Parathyroid adenoma (tissue), 2 donors: ENCODE measurements around the gene ARHGEF38.

ENCODE experiments used
- H2AFZ ChIP-seq: fragments of 300-600 bp; sonication (generic); one replicate; pipeline ENCODE4 v1.7.0; 2017; ENCODE audit warnings: antibody characterized with exemption, mild to moderate bottlenecking
- H3K27ac ChIP-seq: fragments of 300-600 bp; sonication (generic); one replicate; pipeline ENCODE4 v1.7.0; 2017
- H3K27me3 ChIP-seq: fragments of 300-600 bp; sonication (generic); one replicate; pipeline ENCODE4 v1.7.0; 2017; ENCODE audit warnings: low read length; ENCODE audit not compliant: control insufficient read depth, insufficient read depth
- H3K36me3 ChIP-seq: fragments of 300-600 bp; sonication (generic); one replicate; pipeline ENCODE4 v1.7.0; 2017; ENCODE audit warnings: low read length; ENCODE audit not compliant: control insufficient read depth, insufficient read depth
- H3K4me1 ChIP-seq: fragments of 300-600 bp; sonication (generic); one replicate; pipeline ENCODE4 v1.7.0; 2017; ENCODE audit warnings: control low read depth
- H3K4me2 ChIP-seq: fragments of 300-600 bp; sonication (generic); one replicate; pipeline ENCODE4 v1.7.0; 2017; ENCODE audit warnings: low read length
- H3K4me3 ChIP-seq: fragments of 300-600 bp; sonication (generic); one replicate; pipeline ENCODE4 v1.7.0; 2017; ENCODE audit warnings: low read depth, low read length
- H3K79me2 ChIP-seq: fragments of 300-600 bp; sonication (generic); one replicate; pipeline ENCODE4 v1.7.0; 2017; ENCODE audit warnings: control low read depth
- H3K9ac ChIP-seq: fragments of 300-600 bp; sonication (generic); one replicate; pipeline ENCODE4 v1.7.0; 2017; ENCODE audit warnings: mild to moderate bottlenecking
- H3K9me3 ChIP-seq: fragments of 300-600 bp; sonication (generic); one replicate; pipeline ENCODE4 v1.7.0; 2017; ENCODE audit warnings: low read length; ENCODE audit not compliant: control insufficient read depth
- TF ChIP-seq, protein P1 (sequence below): fragments of 300-600 bp; sonication (generic); IDR thresholded peaks from one replicate; pipeline ENCODE4 v1.7.0; 2017; ENCODE audit warnings: antibody characterized with exemption, mild to moderate bottlenecking
- donor health status: primary hyperparathyroidism.

The ARHGEF38 gene, protein sequence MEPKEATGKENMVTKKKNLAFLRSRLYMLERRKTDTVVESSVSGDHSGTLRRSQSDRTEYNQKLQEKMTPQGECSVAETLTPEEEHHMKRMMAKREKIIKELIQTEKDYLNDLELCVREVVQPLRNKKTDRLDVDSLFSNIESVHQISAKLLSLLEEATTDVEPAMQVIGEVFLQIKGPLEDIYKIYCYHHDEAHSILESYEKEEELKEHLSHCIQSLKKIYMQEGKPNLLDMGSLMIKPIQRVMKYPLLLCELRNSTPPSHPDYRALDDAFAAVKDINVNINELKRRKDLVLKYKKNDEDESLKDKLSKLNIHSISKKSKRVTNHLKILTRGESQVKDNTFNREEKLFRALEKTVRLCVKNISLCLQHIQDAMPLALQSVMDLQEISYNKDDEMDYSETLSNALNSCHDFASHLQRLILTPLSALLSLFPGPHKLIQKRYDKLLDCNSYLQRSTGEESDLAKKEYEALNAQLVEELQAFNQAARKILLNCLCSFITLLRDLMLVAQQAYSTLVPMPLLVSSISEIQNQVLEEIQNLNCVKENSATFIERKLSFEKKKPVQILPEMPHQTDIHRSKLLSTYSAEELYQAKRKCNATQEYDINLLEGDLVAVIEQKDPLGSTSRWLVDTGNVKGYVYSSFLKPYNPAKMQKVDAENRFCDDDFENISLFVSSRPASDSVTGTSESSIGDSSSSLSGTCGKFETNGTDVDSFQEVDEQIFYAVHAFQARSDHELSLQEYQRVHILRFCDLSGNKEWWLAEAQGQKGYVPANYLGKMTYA

DNA sequence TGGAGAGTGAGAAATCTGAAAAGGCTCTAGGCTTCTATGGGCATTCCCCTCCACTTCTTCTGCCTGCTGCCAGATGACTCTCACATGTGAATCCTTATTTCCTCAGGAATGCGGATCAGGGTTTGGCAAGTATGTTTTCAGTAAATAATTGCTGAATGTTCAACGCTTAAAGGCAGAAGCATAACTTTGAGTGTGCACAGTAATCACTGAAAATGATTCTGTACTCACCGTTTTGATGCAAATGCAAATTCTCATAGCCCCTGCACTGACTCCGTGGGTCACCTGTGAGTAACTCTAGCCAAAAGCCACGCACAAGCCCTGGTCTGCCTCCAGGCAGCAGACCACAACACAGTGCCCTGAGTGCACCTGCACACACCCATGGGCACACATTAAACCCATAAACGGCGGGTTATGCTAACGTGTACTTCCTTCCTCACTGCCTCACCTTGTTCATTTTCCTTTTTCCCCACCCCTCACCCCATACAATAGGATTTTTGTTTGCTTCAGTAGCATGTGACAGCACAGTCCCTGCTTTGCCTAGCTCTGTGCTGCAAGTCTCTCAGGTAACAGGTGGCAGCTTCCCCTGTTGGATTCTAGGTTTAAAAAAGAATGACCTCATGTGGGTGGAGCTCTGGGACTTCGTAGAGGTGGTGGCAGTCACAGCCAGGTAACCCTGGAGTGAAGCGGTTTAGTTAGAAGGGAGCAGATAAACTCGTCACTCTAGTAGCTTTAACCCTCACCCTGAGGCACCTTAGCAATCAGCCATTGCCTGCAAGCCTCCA lies at the start of gene ARHGEF38:
ARHGEF38 (plus strand) TSS at position 656 of the 782 bp plus-strand sequence. CDS start 146 bp downstream, outside the sequence.
- no peak within 1 kb of the TSS for H3K4me2 ChIP-seq
- no peak within 1 kb of the TSS for H3K27ac ChIP-seq
- TF ChIP-seq, protein P1, sequence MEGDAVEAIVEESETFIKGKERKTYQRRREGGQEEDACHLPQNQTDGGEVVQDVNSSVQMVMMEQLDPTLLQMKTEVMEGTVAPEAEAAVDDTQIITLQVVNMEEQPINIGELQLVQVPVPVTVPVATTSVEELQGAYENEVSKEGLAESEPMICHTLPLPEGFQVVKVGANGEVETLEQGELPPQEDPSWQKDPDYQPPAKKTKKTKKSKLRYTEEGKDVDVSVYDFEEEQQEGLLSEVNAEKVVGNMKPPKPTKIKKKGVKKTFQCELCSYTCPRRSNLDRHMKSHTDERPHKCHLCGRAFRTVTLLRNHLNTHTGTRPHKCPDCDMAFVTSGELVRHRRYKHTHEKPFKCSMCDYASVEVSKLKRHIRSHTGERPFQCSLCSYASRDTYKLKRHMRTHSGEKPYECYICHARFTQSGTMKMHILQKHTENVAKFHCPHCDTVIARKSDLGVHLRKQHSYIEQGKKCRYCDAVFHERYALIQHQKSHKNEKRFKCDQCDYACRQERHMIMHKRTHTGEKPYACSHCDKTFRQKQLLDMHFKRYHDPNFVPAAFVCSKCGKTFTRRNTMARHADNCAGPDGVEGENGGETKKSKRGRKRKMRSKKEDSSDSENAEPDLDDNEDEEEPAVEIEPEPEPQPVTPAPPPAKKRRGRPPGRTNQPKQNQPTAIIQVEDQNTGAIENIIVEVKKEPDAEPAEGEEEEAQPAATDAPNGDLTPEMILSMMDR = no peak
- no peaks in the 10 kb centered on the region for H3K79me2 ChIP-seq
- H3K4me3 ChIP-seq = no peak within 1 kb of the TSS
- H3K36me3 ChIP-seq = no peaks in the 10 kb centered on the region
- no peaks in the 10 kb centered on the region for H3K27me3 ChIP-seq
- no peaks in the 10 kb centered on the region for H3K9me3 ChIP-seq
- H2AFZ ChIP-seq = no peak within 1 kb of the TSS
- H3K9ac ChIP-seq = no peak within 1 kb of the TSS
- H3K4me1 ChIP-seq = no peaks in the 10 kb centered on the region

DNA sequence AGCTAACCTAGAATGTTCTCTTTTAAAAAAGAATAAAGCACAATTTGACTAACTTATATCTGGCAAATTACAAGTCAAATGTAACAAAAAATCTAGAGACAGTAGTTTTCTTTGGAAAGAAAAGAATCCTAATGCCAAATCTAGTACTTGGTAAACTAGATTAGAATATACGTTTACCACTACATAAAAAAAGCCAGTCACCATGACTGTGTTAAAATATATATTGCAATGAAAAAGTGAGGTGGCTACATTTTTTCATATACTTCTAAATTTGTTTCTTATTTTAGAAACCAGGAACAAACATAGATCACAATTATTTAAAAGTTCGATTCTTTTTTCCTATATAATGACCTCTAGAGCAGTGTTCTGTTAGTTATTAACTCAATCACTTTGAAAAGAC lies 48.9 kb upstream of the ARHGEF38 start:
- Histone ChIP-seq H3K27ac (no peak overlapping the region), H3K9me3 (no peaks in the 10 kb centered on the region), H3K4me2 (no peak overlapping the region), H3K4me1 (no peaks in the 10 kb centered on the region), H3K9ac (no peak overlapping the region), H3K27me3 (no peaks in the 10 kb centered on the region), H3K4me3 (no peak overlapping the region), H3K79me2 (no peaks in the 10 kb centered on the region), H3K36me3 (no peaks in the 10 kb centered on the region), H2AFZ (no peak overlapping the region)
- TF ChIP-seq, protein P1 = no peak

DNA sequence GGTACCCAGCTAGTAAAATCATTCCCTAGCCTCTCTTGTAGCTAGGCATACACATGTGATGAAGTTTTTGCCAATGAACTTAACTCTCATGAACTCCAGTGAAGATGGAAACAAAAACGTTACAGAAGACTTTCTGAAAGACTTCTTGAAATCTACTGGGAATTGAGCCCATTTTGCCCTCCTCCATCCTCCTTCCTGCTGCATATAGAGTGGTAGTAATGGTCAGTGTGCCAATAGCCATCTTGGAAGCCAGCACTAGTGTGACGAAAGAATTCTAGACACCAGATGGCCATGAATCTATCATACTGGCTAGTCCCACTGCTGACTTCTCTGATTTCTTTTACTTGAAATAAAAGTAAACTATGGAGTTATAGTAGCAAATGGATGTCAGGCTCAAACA lies 47.7 kb upstream of the ARHGEF38 start:
- Histone ChIP-seq H3K36me3 (no peaks in the 10 kb centered on the region), H3K4me2 (no peak overlapping the region), H2AFZ (no peak overlapping the region), H3K9me3 (no peaks in the 10 kb centered on the region), H3K4me1 (no peaks in the 10 kb centered on the region), H3K9ac (no peak overlapping the region), H3K27me3 (no peaks in the 10 kb centered on the region), H3K79me2 (no peaks in the 10 kb centered on the region), H3K27ac (no peak overlapping the region), H3K4me3 (no peak overlapping the region)
- TF ChIP-seq, protein P1 = no peak

DNA sequence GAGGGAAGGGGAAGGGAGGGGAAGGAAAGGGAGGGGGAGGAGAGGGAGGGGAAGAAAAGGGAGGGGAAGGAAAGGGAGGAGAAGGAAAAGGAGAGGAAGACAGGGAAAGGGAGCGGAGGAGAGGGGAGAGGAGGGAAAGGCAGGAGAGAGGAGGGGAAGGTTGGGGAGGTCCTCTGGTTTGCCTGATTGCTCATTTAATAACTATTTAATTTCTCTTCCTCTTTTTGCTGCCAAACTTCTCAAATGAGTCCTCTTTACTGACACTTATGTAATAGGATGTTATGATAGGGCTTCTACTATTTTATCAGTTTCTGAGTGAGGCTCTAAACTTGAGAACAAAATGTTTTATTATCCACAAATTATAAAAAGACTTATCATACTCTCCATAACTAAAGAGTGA lies 43.1 kb upstream of the ARHGEF38 start:
- TF ChIP-seq, protein P1 = no peak
- no peaks in the 10 kb centered on the region for H3K27me3 ChIP-seq
- no peaks in the 10 kb centered on the region for H3K4me1 ChIP-seq
- no peak overlapping the region for H3K4me2 ChIP-seq
- H3K9me3 ChIP-seq = no peaks in the 10 kb centered on the region
- no peak overlapping the region for H3K4me3 ChIP-seq
- H3K9ac ChIP-seq = no peak overlapping the region
- no peak overlapping the region for H3K27ac ChIP-seq
- no peaks in the 10 kb centered on the region for H3K36me3 ChIP-seq
- no peaks in the 10 kb centered on the region for H3K79me2 ChIP-seq
- no peak overlapping the region for H2AFZ ChIP-seq
